HepG2 (cell line): ENCODE results near the gene CASKIN2. TPM values are rescaled to one million over a fixed set of nuclear protein-coding genes. Genes with fewer than 3 reads are reported as not detected.
A peak's percentile ranks its signal among the peaks of the same experiment; 100 is the strongest.

Experiments
- FOSL2 ChIP-seq: sonication (generic); formaldehyde crosslinking; IDR thresholded peaks from 2 replicates; pipeline ENCODE4 v1.4.0; 2020; ENCODE audit warnings: missing genetic modification reagents
- GABPA ChIP-seq, 2 experiments: IDR thresholded peaks; 2 replicates each; pipeline ENCODE4 v1.6.1; 2011 to 2016; ENCODE audit warnings: low read depth in 2 of 2, low read length in 1 of 2, missing biosample characterization in 1 of 2, missing genetic modification characterization in 1 of 2
- HBP1 ChIP-seq: IDR thresholded peaks from 2 replicates; pipeline ENCODE4 v1.6.1; 2016; ENCODE audit warnings: low read depth, control low read depth
- IKZF4 ChIP-seq: sonication (generic); formaldehyde crosslinking; IDR thresholded peaks from 2 replicates; pipeline ENCODE4 v1.5.1; 2020; ENCODE audit warnings: borderline replicate concordance, mild to moderate bottlenecking, low read depth, missing genetic modification reagents; ENCODE audit errors: not compliant biosample characterization
- KDM5A ChIP-seq: fragments of 200-600 bp; sonication (generic); IDR thresholded peaks from 2 replicates; pipeline ENCODE4 v1.7.0; 2018; ENCODE audit warnings: antibody characterized with exemption, mild to moderate bottlenecking, low read length, borderline replicate concordance
- MED13 ChIP-seq: sonication (generic); formaldehyde crosslinking; IDR thresholded peaks from 2 replicates; pipeline ENCODE4 v1.5.0; 2020; ENCODE audit warnings: missing genetic modification reagents
- MTF2 ChIP-seq: sonication (generic); formaldehyde crosslinking; IDR thresholded peaks from 2 replicates; pipeline ENCODE4 v1.5.0; 2020; ENCODE audit warnings: missing genetic modification reagents, borderline replicate concordance
- TFDP2 ChIP-seq: sonication (generic); formaldehyde crosslinking; IDR thresholded peaks from 2 replicates; pipeline ENCODE4 v1.4.0; 2020; ENCODE audit warnings: missing genetic modification reagents
- ZGPAT ChIP-seq: IDR thresholded peaks from 2 replicates; pipeline ENCODE4 v1.6.1; 2016; ENCODE audit warnings: mild to moderate bottlenecking
- ZIK1 ChIP-seq: sonication (generic); formaldehyde crosslinking; IDR thresholded peaks from 2 replicates; pipeline ENCODE4 v1.5.0; 2020; ENCODE audit warnings: mild to moderate bottlenecking, low read depth, missing genetic modification reagents, borderline replicate concordance
- ZNF451 ChIP-seq: sonication (generic); formaldehyde crosslinking; IDR thresholded peaks from 2 replicates; pipeline ENCODE4 v1.5.0; 2020; ENCODE audit warnings: mild to moderate bottlenecking, missing genetic modification reagents
- ZNF556 ChIP-seq: sonication (generic); formaldehyde crosslinking; IDR thresholded peaks from 2 replicates; pipeline ENCODE4 v1.4.0; 2020; ENCODE audit warnings: mild to moderate bottlenecking, missing genetic modification reagents, borderline replicate concordance
- ZSCAN31 ChIP-seq: sonication (generic); formaldehyde crosslinking; IDR thresholded peaks from 2 replicates; pipeline ENCODE4 v1.5.0; 2020; ENCODE audit warnings: low read depth, mild to moderate bottlenecking, missing genetic modification reagents
- polyA plus RNA-seq, 8 experiments: library from polyadenylated mRNA; depleted of rRNA in 3 of 8; stranded (reverse) in 7 of 8; unstranded in 1 of 8; fragments of >200 nt; fragmentation: Illumina TruSeq in 4 of 8; extraction: Trizol in 4 of 8; gene quantifications; 2 replicates each; pipeline versions ENCODE4 v1.2.1 to v1.2.3, GENCODE V29; 2011 to 2016; ENCODE audit warnings: low read depth in 4 of 8, missing spikeins in 1 of 8, mixed read lengths in 1 of 8; ENCODE audit not compliant: insufficient read depth in 1 of 8
- total RNA-seq, 5 experiments: library from RNA; depleted of rRNA; stranded (reverse); fragments of >200 nt; fragmentation: Illumina TruSeq; extraction: Trizol; gene quantifications; 2 replicates each; pipeline ENCODE4 v1.2.3, GENCODE V29; 2016; ENCODE audit warnings: low read depth in 1 of 5
- TF ChIP-seq, protein P1 (sequence below): sonication (generic); formaldehyde crosslinking; IDR thresholded peaks from 2 replicates; pipeline ENCODE4 v1.4.0; 2020; ENCODE audit warnings: missing genetic modification reagents
- TF ChIP-seq, protein P2 (sequence below): sonication (generic); formaldehyde crosslinking; IDR thresholded peaks from 2 replicates; pipeline ENCODE4 v1.4.0; 2020; ENCODE audit warnings: missing genetic modification reagents
- TF ChIP-seq, protein P3 (sequence below): sonication (generic); formaldehyde crosslinking; conservative IDR thresholded peaks from 2 replicates; pipeline ENCODE4 v1.8.0; 2022; ENCODE audit warnings: mild to moderate bottlenecking, moderate library complexity, missing genetic modification reagents
- TF ChIP-seq, protein P4 (sequence below): sonication (generic); formaldehyde crosslinking; IDR thresholded peaks from 2 replicates; pipeline ENCODE4 v1.5.0; 2020; ENCODE audit warnings: missing genetic modification reagents

CASKIN2 gene
- total and polyA plus RNA-seq, 2 of the 13 experiments (the other 11 are each of a cell fraction or from before 2014, with no cell fraction given): 5.2 to 7.8 TPM

- TF ChIP-seq HBP1 (no peak; the same call in 1 of the 2 replicates), ZSCAN31 (CRISPR knock-in tag) (no peak; the same call in 1 of the 2 replicates), KDM5A (peak; percentile 50; the same call in 1 of the 2 replicates), ZNF556 (peak; percentile 97), ZIK1 (CRISPR knock-in tag) (no peak), IKZF4 (CRISPR knock-in tag) (peak; percentile 38), MED13 (CRISPR knock-in tag) (peak; percentile 55; the same call in 1 of the 2 replicates), ZGPAT (CRISPR knock-in tag) (peak; percentile 94), FOSL2 (CRISPR knock-in tag) (peak; percentile 93), MTF2 (CRISPR knock-in tag) (peak; percentile 88; the same call in 1 of the 2 replicates), GABPA (IDR thresholded peaks at IDR 0.05; ENCODE audit: low read depth, low read length) (no peak), GABPA (CRISPR knock-in tag; IDR thresholded peaks at IDR 0.05; ENCODE audit: low read depth) (no peak), ZNF451 (CRISPR knock-in tag) (peak; percentile 80; the same call in 1 of the 2 replicates), TFDP2 (CRISPR knock-in tag) (peak; percentile 54; the same call in 1 of the 2 replicates)
- TF ChIP-seq, protein P1, sequence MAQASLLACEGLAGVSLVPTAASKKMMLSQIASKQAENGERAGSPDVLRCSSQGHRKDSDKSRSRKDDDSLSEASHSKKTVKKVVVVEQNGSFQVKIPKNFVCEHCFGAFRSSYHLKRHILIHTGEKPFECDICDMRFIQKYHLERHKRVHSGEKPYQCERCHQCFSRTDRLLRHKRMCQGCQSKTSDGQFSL (CRISPR knock-in tag): peak; percentile 64
- TF ChIP-seq, protein P2, sequence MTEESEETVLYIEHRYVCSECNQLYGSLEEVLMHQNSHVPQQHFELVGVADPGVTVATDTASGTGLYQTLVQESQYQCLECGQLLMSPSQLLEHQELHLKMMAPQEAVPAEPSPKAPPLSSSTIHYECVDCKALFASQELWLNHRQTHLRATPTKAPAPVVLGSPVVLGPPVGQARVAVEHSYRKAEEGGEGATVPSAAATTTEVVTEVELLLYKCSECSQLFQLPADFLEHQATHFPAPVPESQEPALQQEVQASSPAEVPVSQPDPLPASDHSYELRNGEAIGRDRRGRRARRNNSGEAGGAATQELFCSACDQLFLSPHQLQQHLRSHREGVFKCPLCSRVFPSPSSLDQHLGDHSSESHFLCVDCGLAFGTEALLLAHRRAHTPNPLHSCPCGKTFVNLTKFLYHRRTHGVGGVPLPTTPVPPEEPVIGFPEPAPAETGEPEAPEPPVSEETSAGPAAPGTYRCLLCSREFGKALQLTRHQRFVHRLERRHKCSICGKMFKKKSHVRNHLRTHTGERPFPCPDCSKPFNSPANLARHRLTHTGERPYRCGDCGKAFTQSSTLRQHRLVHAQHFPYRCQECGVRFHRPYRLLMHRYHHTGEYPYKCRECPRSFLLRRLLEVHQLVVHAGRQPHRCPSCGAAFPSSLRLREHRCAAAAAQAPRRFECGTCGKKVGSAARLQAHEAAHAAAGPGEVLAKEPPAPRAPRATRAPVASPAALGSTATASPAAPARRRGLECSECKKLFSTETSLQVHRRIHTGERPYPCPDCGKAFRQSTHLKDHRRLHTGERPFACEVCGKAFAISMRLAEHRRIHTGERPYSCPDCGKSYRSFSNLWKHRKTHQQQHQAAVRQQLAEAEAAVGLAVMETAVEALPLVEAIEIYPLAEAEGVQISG (CRISPR knock-in tag): peak; percentile 94
- TF ChIP-seq, protein P3, sequence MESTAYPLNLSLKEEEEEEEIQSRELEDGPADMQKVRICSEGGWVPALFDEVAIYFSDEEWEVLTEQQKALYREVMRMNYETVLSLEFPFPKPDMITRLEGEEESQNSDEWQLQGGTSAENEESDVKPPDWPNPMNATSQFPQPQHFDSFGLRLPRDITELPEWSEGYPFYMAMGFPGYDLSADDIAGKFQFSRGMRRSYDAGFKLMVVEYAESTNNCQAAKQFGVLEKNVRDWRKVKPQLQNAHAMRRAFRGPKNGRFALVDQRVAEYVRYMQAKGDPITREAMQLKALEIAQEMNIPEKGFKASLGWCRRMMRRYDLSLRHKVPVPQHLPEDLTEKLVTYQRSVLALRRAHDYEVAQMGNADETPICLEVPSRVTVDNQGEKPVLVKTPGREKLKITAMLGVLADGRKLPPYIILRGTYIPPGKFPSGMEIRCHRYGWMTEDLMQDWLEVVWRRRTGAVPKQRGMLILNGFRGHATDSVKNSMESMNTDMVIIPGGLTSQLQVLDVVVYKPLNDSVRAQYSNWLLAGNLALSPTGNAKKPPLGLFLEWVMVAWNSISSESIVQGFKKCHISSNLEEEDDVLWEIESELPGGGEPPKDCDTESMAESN: peak; percentile 95
- TF ChIP-seq, protein P4, sequence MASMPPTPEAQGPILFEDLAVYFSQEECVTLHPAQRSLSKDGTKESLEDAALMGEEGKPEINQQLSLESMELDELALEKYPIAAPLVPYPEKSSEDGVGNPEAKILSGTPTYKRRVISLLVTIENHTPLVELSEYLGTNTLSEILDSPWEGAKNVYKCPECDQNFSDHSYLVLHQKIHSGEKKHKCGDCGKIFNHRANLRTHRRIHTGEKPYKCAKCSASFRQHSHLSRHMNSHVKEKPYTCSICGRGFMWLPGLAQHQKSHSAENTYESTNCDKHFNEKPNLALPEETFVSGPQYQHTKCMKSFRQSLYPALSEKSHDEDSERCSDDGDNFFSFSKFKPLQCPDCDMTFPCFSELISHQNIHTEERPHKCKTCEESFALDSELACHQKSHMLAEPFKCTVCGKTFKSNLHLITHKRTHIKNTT (CRISPR knock-in tag): no peak
Measured at GRCh38 chr17:75557075-75557851, 41.9 kb upstream of the CASKIN2 start (continued).
